HCT116 (cell line): ENCODE data around the gene OPHN1.

Experiments
- CEBPB ChIP-seq: IDR thresholded peaks from 2 replicates; pipeline ENCODE4 v1.6.1; 2012; ENCODE audit warnings: low read depth
- CTCF ChIP-seq, 3 experiments: fragments of 200-600 bp in 1 of 3; sonication (generic) in 1 of 3; IDR thresholded peaks in 2 of 3; conservative IDR thresholded peaks in 1 of 3; 2 replicates each; pipeline ENCODE4 v1.5.1; 2012 to 2017; ENCODE audit warnings: low read depth in 2 of 3, low read length in 2 of 3, antibody characterized with exemption in 1 of 3, borderline replicate concordance in 1 of 3, control low read depth in 1 of 3, mild to moderate bottlenecking in 1 of 3, mixed read lengths in 1 of 3, mixed run types in 1 of 3, moderate library complexity in 1 of 3; ENCODE audit not compliant: insufficient read depth in 1 of 3
- EZH2phosphoT487 ChIP-seq: fragments of 200-600 bp; IDR thresholded peaks from 2 replicates; pipeline ENCODE4 v1.6.1; 2018; ENCODE audit warnings: antibody characterized with exemption, borderline replicate concordance
- FOSL1 ChIP-seq: IDR thresholded peaks from 2 replicates; pipeline ENCODE4 v1.6.1; 2012; ENCODE audit warnings: low read depth
- JUND ChIP-seq: IDR thresholded peaks from 2 replicates; pipeline ENCODE4 v1.6.1; 2012
- MAX ChIP-seq: IDR thresholded peaks from 2 replicates; pipeline ENCODE4 v1.6.1; 2012
- POLR2A ChIP-seq: IDR thresholded peaks from 2 replicates; pipeline ENCODE4 v1.7.0; 2011; ENCODE audit warnings: borderline replicate concordance; ENCODE audit not compliant: insufficient read depth, insufficient read length; ENCODE audit errors: extremely low read depth
- POLR2AphosphoS5 ChIP-seq: IDR thresholded peaks from 2 replicates; pipeline ENCODE4 v1.6.1; 2011; ENCODE audit warnings: mild to moderate bottlenecking, low read depth, low read length, moderate library complexity
- REST ChIP-seq: IDR thresholded peaks from 2 replicates; pipeline ENCODE4 v1.6.1; 2012; ENCODE audit warnings: low read depth
- SP1 ChIP-seq: IDR thresholded peaks from 2 replicates; pipeline ENCODE4 v1.6.1; 2012; ENCODE audit warnings: low read depth
- SRF ChIP-seq: IDR thresholded peaks from 2 replicates; pipeline ENCODE4 v1.6.1; 2012; ENCODE audit warnings: low read depth

GRCh38 chrX:68480969-68481368 lies 47.7 kb upstream of the OPHN1 start:
- TF ChIP-seq FOSL1 (no peak), CTCF (IDR thresholded peaks at IDR 0.05 in 2 of 3, conservative IDR thresholded peaks at IDR 0.05 in 1 of 3; ENCODE audit: borderline replicate concordance in 1 of 3, insufficient read depth in 1 of 3, low read depth in 2 of 3, low read length in 2 of 3) (no peak), REST (no peak), EZH2phosphoT487 (no peak), SRF (no peak), POLR2AphosphoS5 (no peak), POLR2A (no peak), SP1 (no peak), JUND (no peak), MAX (no peak), CEBPB (no peak)
